Ecto neural progenitor cell (in vitro differentiated cells): ENCODE data around the gene SHOC2.

ENCODE experiments used
- DNase-seq: peaks from one replicate; pipeline ENCODE4 v3.0.0-alpha.2; 2018; ENCODE audit warnings: low spot score

SHOC2 gene

GRCh38 chr10:110983466-110983865 is 64.1 kb downstream of the SHOC2 start:
- DNase-seq = no peak

- no peak for DNase-seq
Measured at GRCh38 chr10:110985497-110986275, 66.3 kb downstream of the SHOC2 start.

GRCh38 chr10:110989016-110989415 is 69.6 kb downstream of the SHOC2 start:
- DNase-seq = no peak

GRCh38 chr10:110992006-110992800 is 72.8 kb downstream of the SHOC2 start:
- DNase-seq = no peak

GRCh38 chr10:110993024-110993693 is 73.8 kb downstream of the SHOC2 start:
- no peak for DNase-seq

GRCh38 chr10:110994406-110995086 is 75.1 kb downstream of the SHOC2 start:
- no peak for DNase-seq

- DNase-seq = no peak
Measured at GRCh38 chr10:110995301-110995700, 75.9 kb downstream of the SHOC2 start.

- DNase-seq = no peak
Measured at GRCh38 chr10:110996256-110996655, 76.9 kb downstream of the SHOC2 start.

GRCh38 chr10:111004016-111004415 is 84.6 kb downstream of the SHOC2 start:
- DNase-seq = no peak

GRCh38 chr10:111007486-111007885 is 88.1 kb downstream of the SHOC2 start:
- DNase-seq = no peak

GRCh38 chr10:111015181-111015580 is 95.8 kb downstream of the SHOC2 start:
- DNase-seq = no peak

GRCh38 chr10:111017098-111017497 is 97.7 kb downstream of the SHOC2 start:
- DNase-seq = no peak

- DNase-seq = no peak
Measured at GRCh38 chr10:111018021-111018420, 98.6 kb downstream of the SHOC2 start.

GRCh38 chr10:111023060-111023459 is 103.7 kb downstream of the SHOC2 start:
- no peak for DNase-seq

GRCh38 chr10:111030042-111030750 is 110.8 kb downstream of the SHOC2 start:
- DNase-seq = no peak

GRCh38 chr10:111034598-111035310 is 115.3 kb downstream of the SHOC2 start:
- no peak for DNase-seq

GRCh38 chr10:111035542-111035941 is 116.1 kb downstream of the SHOC2 start:
- DNase-seq = no peak

- no peak for DNase-seq
Measured at GRCh38 chr10:111037858-111038257, 118.5 kb downstream of the SHOC2 start.

GRCh38 chr10:111039522-111039921 is 120.1 kb downstream of the SHOC2 start:
- no peak for DNase-seq

- DNase-seq = no peak
Measured at GRCh38 chr10:111057006-111057405, 137.6 kb downstream of the SHOC2 start.
